Measurements from ENCODE around the gene HNRNPF. TPM values are rescaled to one million over a fixed set of nuclear protein-coding genes. Genes with fewer than 3 reads are reported as not detected.

Gene HNRNPF
- total and polyA plus RNA-seq, 2 donors (not counting 3 experiments of a cell fraction or from before 2014, with no cell fraction given) = 144 to 230 TPM

- DNase-seq (ENCODE audit: low read depth, low spot score) = no peak
- no peak overlapping the region for H3K9ac ChIP-seq (replicated peaks; ENCODE audit: extremely low read depth, insufficient read depth, low read length)
- intact Hi-C loops (cut with micrococcal nuclease) (no loop called here), dilution Hi-C loops (cut with MboI; ENCODE audit: extremely low pct_ligation_motif_present, low sequenced_read_pairs) (no loop called here)
- H2AFZ ChIP-seq (ENCODE audit: low read depth, low read length) = no peak overlapping the region
- H3K4me3 ChIP-seq (replicated peaks in 1 of 3; ENCODE audit: insufficient read depth in 1 of 3, low read depth in 1 of 3, low read length in 3 of 3) = no peak overlapping the region
- H3K36me3 ChIP-seq (ENCODE audit: control insufficient read depth in 2 of 2, extremely low read depth in 1 of 2, insufficient read depth in 2 of 2, low read length in 2 of 2) = no peaks in the 10 kb centered on the region
- H3K27ac ChIP-seq (ENCODE audit: insufficient read depth, low read depth, low read length) = no peak overlapping the region
- H3K9me3 ChIP-seq (replicated peaks; ENCODE audit: control insufficient read depth, insufficient read depth, low read length) = no peaks in the 10 kb centered on the region
- POLR2A ChIA-PET = no interaction called here
- H3K79me2 ChIP-seq (ENCODE audit: control insufficient read depth, insufficient read depth, low read length) = no peaks in the 10 kb centered on the region
- no peak for TF ChIP-seq GATA2 (IDR thresholded peaks at IDR 0.05; ENCODE audit: insufficient read depth, insufficient read length, low read depth, low read length)
- TF ChIP-seq JUN (IDR thresholded peaks at IDR 0.05; ENCODE audit: borderline replicate concordance, insufficient read depth, insufficient read length, low read depth) = no peak
- CTCF ChIA-PET = no interaction called here
- no TSS peak for BruUV-seq (replicated peaks)
- H3K9me1 ChIP-seq (replicated peaks; ENCODE audit: control insufficient read depth, extremely low read depth, insufficient read depth, low read length) = no peaks in the 10 kb centered on the region
- no peak overlapping the region for H3K4me2 ChIP-seq (ENCODE audit: insufficient read depth, low read length)
- H3K27me3 ChIP-seq (ENCODE audit: control insufficient read depth in 2 of 2, insufficient read depth in 2 of 2, low read length in 2 of 2) = no peaks in the 10 kb centered on the region
- no peaks in the 10 kb centered on the region for H4K20me1 ChIP-seq (replicated peaks; ENCODE audit: control insufficient read depth, extremely low read depth, insufficient read depth, low read length)
- FAIRE-seq = no peak
- H3K4me1 ChIP-seq (ENCODE audit: control insufficient read depth, extremely low read depth, insufficient read depth, low read length) = no peaks in the 10 kb centered on the region
Measured at GRCh38 chr10:43360086-43360485, 48.9 kb downstream of the HNRNPF start.

GRCh38 chr10:43355749-43356371 is 53.1 kb downstream of the HNRNPF start:
- Histone ChIP-seq H3K9me1 (replicated peaks; ENCODE audit: control insufficient read depth, extremely low read depth, insufficient read depth, low read length) (no peaks in the 10 kb centered on the region), H3K9me3 (replicated peaks; ENCODE audit: control insufficient read depth, insufficient read depth, low read length) (no peaks in the 10 kb centered on the region), H2AFZ (ENCODE audit: low read depth, low read length) (no peak overlapping the region), H3K9ac (replicated peaks; ENCODE audit: extremely low read depth, insufficient read depth, low read length) (no peak overlapping the region), H3K27ac (ENCODE audit: insufficient read depth, low read depth, low read length) (no peak overlapping the region), H3K36me3 (ENCODE audit: control insufficient read depth in 2 of 2, extremely low read depth in 1 of 2, insufficient read depth in 2 of 2, low read length in 2 of 2) (no peaks in the 10 kb centered on the region), H3K4me3 (replicated peaks in 1 of 3; ENCODE audit: insufficient read depth in 1 of 3, low read depth in 1 of 3, low read length in 3 of 3) (no peak overlapping the region), H3K4me1 (ENCODE audit: control insufficient read depth, extremely low read depth, insufficient read depth, low read length) (no peaks in the 10 kb centered on the region), H3K4me2 (ENCODE audit: insufficient read depth, low read length) (no peak overlapping the region), H3K79me2 (ENCODE audit: control insufficient read depth, insufficient read depth, low read length) (no peaks in the 10 kb centered on the region), H4K20me1 (replicated peaks; ENCODE audit: control insufficient read depth, extremely low read depth, insufficient read depth, low read length) (no peaks in the 10 kb centered on the region), H3K27me3 (ENCODE audit: control insufficient read depth in 2 of 2, insufficient read depth in 2 of 2, low read length in 2 of 2) (peaks cover 1 to 6% of the 10 kb centered on the region in 2 experiments)
- no TSS peak for BruUV-seq (replicated peaks)
- dilution Hi-C loops (cut with MboI; ENCODE audit: extremely low pct_ligation_motif_present, low sequenced_read_pairs) (no loop called here), intact Hi-C loops (cut with micrococcal nuclease) (no loop called here)
- TF ChIP-seq MAX (IDR thresholded peaks at IDR 0.05; ENCODE audit: insufficient read depth, insufficient read length) (no peak), EZH2 (IDR thresholded peaks at IDR 0.05; ENCODE audit: borderline replicate concordance, low read depth, low read length, severe bottlenecking) (no peak), GATA2 (IDR thresholded peaks at IDR 0.05; ENCODE audit: insufficient read depth, insufficient read length, low read depth, low read length) (no peak), POLR2AphosphoS5 (IDR thresholded peaks at IDR 0.05; ENCODE audit: insufficient read depth, low read depth, low read length) (no peak), JUN (IDR thresholded peaks at IDR 0.05; ENCODE audit: borderline replicate concordance, insufficient read depth, insufficient read length, low read depth) (no peak), POLR2A (IDR thresholded peaks at IDR 0.05; ENCODE audit: low read depth, low read length) (no peak), MYC (IDR thresholded peaks at IDR 0.05; ENCODE audit: low read depth, low read length) (no peak), FOS (IDR thresholded peaks at IDR 0.05; ENCODE audit: borderline replicate concordance, insufficient read depth, low read length) (no peak), CTCF (IDR thresholded peaks at IDR 0.05; ENCODE audit: extremely low read depth in 1 of 2, insufficient read depth in 1 of 2, low read depth in 1 of 2, low read length in 2 of 2) (no peak)
- no peak for FAIRE-seq
- DNase-seq (ENCODE audit: low read depth, low spot score) = no peak
- ChIA-PET POLR2A (no interaction called here), CTCF (no interaction called here)
